ENCODE data around the gene MRPS31. TPM values are rescaled to one million over a fixed set of nuclear protein-coding genes. Genes with fewer than 3 reads are reported as not detected.
"Not testable (repeated sequence)": the region's sequence is repeated elsewhere in the genome, so short reads cannot be mapped to it uniquely, and the experiment has no call there.

Gene MRPS31
- total and polyA plus RNA-seq, 8 donors, result 6.2 to 22.8 (median 8.8) TPM

GRCh38 chr13:40793339-40793738 lies 22.3 kb upstream of the MRPS31 start:
- ATAC-seq (no peak), FAIRE-seq (no peak), DNase-seq (no peak)
- 77 to 83% methylated on average over 3 of the region's 3 CpGs for WGBS, 2 donors
- peaks cover 4 to 7% (median 6%) of the 10 kb centered on the region in 3 donors for H3K4me1 ChIP-seq
- TF ChIP-seq CTCF (IDR thresholded peaks at IDR 0.05), result no peak
- H3K9me3 ChIP-seq, result no peaks in the 10 kb centered on the region
- H3K27ac ChIP-seq, result no peak overlapping the region
- H3K27me3 ChIP-seq, result no peaks in the 10 kb centered on the region
- intact Hi-C loops (cut with DNase I), result loop anchor here in 1 of 3 donors (10.0 kb wide), 1 partner anchor 131 kb away; no protein-coding TSS in a partner anchor
- no peak overlapping the region for H3K4me3 ChIP-seq
- H3K36me3 ChIP-seq, result peaks cover 0 to 9% (median 0%) of the 10 kb centered on the region in 3 donors

- 87 to 91% methylated on average over 10 of the region's 10 CpGs for WGBS, 2 donors
- FAIRE-seq (no peak), ATAC-seq (no peak), DNase-seq (no peak)
- Histone ChIP-seq H3K4me3 (no peak overlapping the region), H3K4me1 (peaks cover 0 to under 1% (median 0%) of the 10 kb centered on the region in 3 donors), H3K27me3 (no peaks in the 10 kb centered on the region), H3K9me3 (no peaks in the 10 kb centered on the region), H3K27ac (no peak overlapping the region), H3K36me3 (peaks cover 0 to 9% (median 0%) of the 10 kb centered on the region in 3 donors)
- intact Hi-C loops (cut with DNase I), result loop anchor here in 1 of 3 donors (10.0 kb wide), 1 partner anchor 132 kb away; no protein-coding TSS in a partner anchor
- no peak for TF ChIP-seq CTCF (IDR thresholded peaks at IDR 0.05)
Measured at GRCh38 chr13:40792284-40793051, 21.5 kb upstream of the MRPS31 start.

GRCh38 chr13:40790154-40790616 lies 19.2 kb upstream of the MRPS31 start:
- peak overlapping the region; percentile 45 to 76 (median 61) for H3K4me3 ChIP-seq
- DNase-seq (no peak), FAIRE-seq (no peak), ATAC-seq (peak in 1 of 4 donors; percentile 3)
- H3K36me3 ChIP-seq, result peaks cover 0 to 9% (median 0%) of the 10 kb centered on the region in 3 donors
- no peak for TF ChIP-seq CTCF (IDR thresholded peaks at IDR 0.05)
- 9 to 16% methylated on average over 9 of the region's 9 CpGs for WGBS, 2 donors
- no peaks in the 10 kb centered on the region for H3K4me1 ChIP-seq
- no peaks in the 10 kb centered on the region for H3K9me3 ChIP-seq
- H3K27me3 ChIP-seq, result no peaks in the 10 kb centered on the region
- intact Hi-C loops (cut with DNase I), result loop anchor here in 1 of 3 donors (10.0 kb wide), 1 partner anchor 135 kb away; no protein-coding TSS in a partner anchor
- peak overlapping the region; percentile 80 to 90 (median 82) for H3K27ac ChIP-seq

GRCh38 chr13:40789275-40790153 lies 18.5 kb upstream of the MRPS31 start, which contains the start of gene SLC25A15:
TSS of gene SLC25A15 (plus strand) at chr13:40789611. CDS start at chr13:40793227, 3,616 bp downstream.
- peak within 1 kb of the TSS; percentile 45 to 76 (median 61) for H3K4me3 ChIP-seq
- intact Hi-C loops (cut with DNase I), result loop anchor here in 1 of 3 donors (10.0 kb wide), 1 partner anchor 135 kb away; no protein-coding TSS in a partner anchor
- ATAC-seq (peak; percentile 90 to 94 (median 93)), FAIRE-seq (no peak), DNase-seq (peak; percentile 80 to 94 (median 90))
- H3K27ac ChIP-seq, result peak within 1 kb of the TSS; percentile 80 to 90 (median 82)
- no peaks in the 10 kb centered on the region for H3K27me3 ChIP-seq
- no peaks in the 10 kb centered on the region for H3K4me1 ChIP-seq
- no peaks in the 10 kb centered on the region for H3K9me3 ChIP-seq
- peak in 1 of 4 donors; percentile 26 for TF ChIP-seq CTCF (IDR thresholded peaks at IDR 0.05)
- H3K36me3 ChIP-seq, result peaks cover 0 to 9% (median 0%) of the 10 kb centered on the region in 3 donors
- WGBS, 2 donors, result 1% methylated on average over 68 to 101 of the region's 101 CpGs

GRCh38 chr13:40788540-40789274 lies 17.7 kb upstream of the MRPS31 start:
- DNase-seq; H3K9me3 ChIP-seq; H3K4me1 ChIP-seq; intact Hi-C loops (cut with DNase I); FAIRE-seq; H3K36me3 ChIP-seq; H3K27me3 ChIP-seq: not testable (repeated sequence)
- 51 to 52% methylated on average over 18 of the region's 18 CpGs for WGBS, 2 donors
- peak; percentile 2 to 12 (median 6) for ATAC-seq
- Histone ChIP-seq H3K27ac (peak overlapping the region; percentile 80 to 90 (median 82)), H3K4me3 (peak overlapping the region; percentile 45 to 76 (median 61))

Data from pancreas (tissue), 10 donors.